IgD-negative memory B cell (primary cell): Measurements from ENCODE around the gene MTMR6. TPM values are rescaled to one million over a fixed set of nuclear protein-coding genes. Genes with fewer than 3 reads are reported as not detected.
"Not testable (repeated sequence)": the region's sequence is repeated elsewhere in the genome, so short reads cannot be mapped to it uniquely, and the experiment has no call there.

ENCODE experiments used
- H3K27ac Mint-ChIP-seq, 3 donors: one replicate each; pipeline ENCODE4 v1.8.0; 2020 to 2022; ENCODE audit warnings: mild to moderate bottlenecking in 3 of 3, mixed read lengths in 3 of 3, moderate library complexity in 1 of 3
- H3K27me3 Mint-ChIP-seq: one replicate; pipeline ENCODE4 v1.8.0; 2021; ENCODE audit warnings: mixed read lengths
- H3K36me3 Mint-ChIP-seq: one replicate; pipeline ENCODE4 v1.8.0; 2020; ENCODE audit warnings: mild to moderate bottlenecking, mixed read lengths
- H3K4me1 Mint-ChIP-seq, 3 donors: one replicate each; pipeline ENCODE4 v1.8.0; 2020 to 2022; ENCODE audit warnings: mixed read lengths in 3 of 3, mild to moderate bottlenecking in 1 of 3
- H3K4me3 Mint-ChIP-seq, 4 donors: one replicate each; pipeline ENCODE4 v1.8.0; 2020 to 2022; ENCODE audit warnings: mild to moderate bottlenecking in 4 of 4, mixed read lengths in 4 of 4, moderate library complexity in 3 of 4
- H3K9me3 Mint-ChIP-seq, 3 donors: one replicate each; pipeline ENCODE4 v1.8.0; 2020 to 2021; ENCODE audit warnings: mixed read lengths in 3 of 3, mild to moderate bottlenecking in 1 of 3
- polyA plus RNA-seq: library from polyadenylated mRNA; unstranded; fragments of 300-500 nt; fragmentation: Illumina TruSeq; gene quantifications from one replicate; pipeline ENCODE4 v1.2.3, GENCODE V29; 2021

The MTMR6 gene
- 10.0 TPM for polyA plus RNA-seq

DNA sequence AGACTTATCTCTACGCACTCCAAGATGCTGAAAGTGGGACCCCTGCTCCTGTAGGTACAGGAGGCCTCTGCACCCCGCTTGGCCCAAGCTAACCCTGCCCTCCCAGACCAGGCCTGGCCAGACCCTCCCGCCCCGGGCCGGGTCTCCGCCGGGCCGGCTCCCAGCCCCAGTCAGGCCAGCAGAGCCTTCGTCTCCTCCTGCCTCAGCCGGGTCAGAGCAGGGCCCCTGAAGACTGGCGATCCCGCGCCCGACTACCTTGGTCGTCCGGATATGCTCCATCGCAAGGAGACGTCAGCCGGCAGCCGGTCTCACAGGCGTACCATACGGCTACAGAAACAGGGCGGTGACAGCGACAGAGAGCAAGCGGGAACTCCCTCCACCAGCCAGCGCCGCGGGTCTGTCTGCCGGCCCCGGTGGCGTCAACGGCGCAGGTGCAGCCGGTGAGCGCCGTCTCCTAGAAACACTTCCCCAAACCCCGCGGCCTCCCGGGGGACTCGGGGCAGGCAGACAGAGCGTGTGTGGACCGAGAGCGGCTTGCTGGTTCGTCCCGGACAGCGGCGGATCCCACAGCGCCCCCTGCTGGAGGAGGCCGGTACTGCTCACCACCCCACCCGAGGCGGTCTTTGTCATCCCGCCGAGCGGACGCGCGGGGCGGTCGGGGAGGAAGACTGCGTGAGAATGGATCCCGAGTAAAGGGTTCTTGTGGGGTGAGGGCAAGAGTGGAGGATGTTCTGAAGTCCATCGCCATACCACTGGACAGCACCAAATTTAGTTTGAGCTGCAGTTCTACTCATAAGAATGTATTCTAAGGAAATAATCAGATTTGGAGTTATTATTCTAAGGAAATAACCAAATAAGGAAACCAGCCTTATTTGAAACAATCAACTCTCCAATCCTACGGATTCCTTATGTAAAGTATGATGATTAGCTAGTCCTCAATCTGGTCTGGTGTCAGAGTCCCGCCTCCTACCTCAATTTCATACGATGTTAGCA, at the start of gene MTMR6:
Gene MTMR6 (minus strand): TSS at position 520 of the 993 bp plus-strand sequence. CDS start 241 bp downstream, at position 279.
- H3K27ac Mint-ChIP-seq: peak within 1 kb of the TSS; percentile 97 to 99 (median 98)
- H3K4me1 Mint-ChIP-seq: peaks cover 17 to 26% (median 24%) of the 10 kb centered on the region in 3 donors
- H3K36me3 Mint-ChIP-seq: peaks cover 2% of the 10 kb centered on the region
- H3K27me3 Mint-ChIP-seq: peaks cover 9% of the 10 kb centered on the region
- H3K9me3 Mint-ChIP-seq: no peaks in the 10 kb centered on the region
- peak within 1 kb of the TSS; percentile 89 to 98 (median 94) for H3K4me3 Mint-ChIP-seq

DNA sequence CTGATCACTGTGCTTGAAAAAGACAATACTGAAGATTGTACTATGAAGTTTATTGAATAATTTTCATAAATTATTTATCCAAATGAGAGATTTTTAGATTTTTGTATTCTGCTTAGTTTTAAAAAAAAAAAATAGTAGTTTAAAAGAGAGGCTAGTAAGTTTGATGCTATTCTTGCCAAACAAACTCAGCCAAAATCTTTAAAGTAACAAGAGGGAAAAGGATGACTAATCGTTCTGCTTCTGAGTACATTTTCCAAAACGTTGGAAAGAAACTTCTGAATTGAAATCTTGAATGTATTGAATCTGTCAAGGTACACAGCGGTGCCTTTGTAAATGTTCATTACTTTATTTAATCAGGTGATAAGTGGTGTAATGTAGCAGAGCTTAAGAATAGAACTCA, 48.6 kb upstream of the MTMR6 start:
- no peaks in the 10 kb centered on the region for H3K9me3 Mint-ChIP-seq
- no peak overlapping the region for H3K4me3 Mint-ChIP-seq
- no peaks in the 10 kb centered on the region for H3K4me1 Mint-ChIP-seq
- no peaks in the 10 kb centered on the region for H3K27me3 Mint-ChIP-seq
- H3K27ac Mint-ChIP-seq: no peak overlapping the region
- H3K36me3 Mint-ChIP-seq: peaks cover 9% of the 10 kb centered on the region

DNA sequence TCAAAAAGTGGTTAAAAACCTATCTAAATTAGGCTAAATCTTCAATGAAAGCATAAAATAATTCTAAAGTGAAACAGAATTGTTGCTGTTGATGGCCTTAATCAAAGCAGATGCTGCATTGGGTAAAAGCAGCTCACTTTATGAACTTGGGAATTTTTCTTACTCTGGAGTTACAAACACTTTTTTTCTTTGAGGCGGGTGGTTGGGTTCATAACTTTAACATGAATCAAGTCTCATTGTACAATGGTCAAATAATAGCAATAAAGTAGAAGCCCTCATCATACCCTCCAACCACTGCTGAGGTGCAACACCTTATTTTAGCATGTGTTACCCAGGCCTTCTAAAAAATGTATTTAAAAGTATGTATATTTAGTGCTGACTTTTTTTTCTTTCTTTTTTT, 43.3 kb upstream of the MTMR6 start:
- H3K27me3 Mint-ChIP-seq: no peaks in the 10 kb centered on the region
- H3K4me1 Mint-ChIP-seq: peaks cover 0 to 2% (median 0%) of the 10 kb centered on the region in 3 donors
- peaks cover 11% of the 10 kb centered on the region for H3K36me3 Mint-ChIP-seq
- H3K27ac Mint-ChIP-seq: no peak overlapping the region
- no peak overlapping the region for H3K4me3 Mint-ChIP-seq
- H3K9me3 Mint-ChIP-seq: no peaks in the 10 kb centered on the region

DNA sequence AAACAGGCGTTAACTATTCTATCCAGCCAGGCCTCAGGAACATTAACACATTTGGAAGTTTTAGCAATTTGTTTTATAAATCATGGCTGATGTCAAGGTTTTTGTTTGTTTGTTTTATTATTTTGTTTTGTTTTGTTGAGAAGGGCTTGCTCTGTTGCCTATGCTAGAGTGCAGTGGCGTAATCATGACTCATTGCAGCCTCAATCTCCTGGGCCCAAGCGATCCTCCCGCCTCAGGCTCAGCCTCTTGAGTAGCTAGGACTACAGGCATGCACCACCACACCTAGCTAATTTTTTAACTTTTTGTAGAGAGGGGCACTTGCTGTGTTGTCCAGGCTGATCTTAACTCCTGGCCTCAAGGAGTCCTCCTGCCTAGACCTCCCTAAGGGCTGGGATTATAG, 42.4 kb upstream of the MTMR6 start:
- peaks cover 0 to 2% (median 0%) of the 10 kb centered on the region in 3 donors for H3K4me1 Mint-ChIP-seq
- no peak overlapping the region for H3K27ac Mint-ChIP-seq
- no peaks in the 10 kb centered on the region for H3K27me3 Mint-ChIP-seq
- no peak overlapping the region for H3K4me3 Mint-ChIP-seq
- peaks cover 11% of the 10 kb centered on the region for H3K36me3 Mint-ChIP-seq
- H3K9me3 Mint-ChIP-seq: no peaks in the 10 kb centered on the region

DNA sequence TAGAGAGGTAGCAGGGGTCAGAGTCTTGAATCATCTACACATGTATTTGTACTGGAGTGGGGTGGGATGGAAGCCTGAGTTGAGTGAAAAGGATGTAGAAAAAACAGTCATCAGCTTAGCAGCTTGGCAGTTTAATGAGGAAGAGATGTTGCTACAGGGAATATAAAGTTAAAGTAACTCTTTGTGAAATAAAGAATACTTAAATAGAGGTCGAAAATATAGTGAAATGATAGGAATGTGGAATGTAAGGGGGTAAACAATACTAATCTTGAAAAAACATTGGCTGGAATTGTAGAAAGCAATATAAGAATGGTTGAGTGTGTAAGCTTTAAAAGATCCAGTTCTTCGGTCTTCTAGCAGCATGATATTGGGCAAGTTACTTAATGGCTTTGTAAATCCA, 36.8 kb upstream of the MTMR6 start:
- Mint-ChIP-seq H3K27me3 (no peaks in the 10 kb centered on the region), H3K4me1 (peaks cover 0 to 2% (median 0%) of the 10 kb centered on the region in 3 donors), H3K9me3 (no peaks in the 10 kb centered on the region), H3K4me3 (no peak overlapping the region), H3K36me3 (peaks cover 2% of the 10 kb centered on the region), H3K27ac (peak overlapping the region in 1 of 3 donors; percentile 33)

DNA sequence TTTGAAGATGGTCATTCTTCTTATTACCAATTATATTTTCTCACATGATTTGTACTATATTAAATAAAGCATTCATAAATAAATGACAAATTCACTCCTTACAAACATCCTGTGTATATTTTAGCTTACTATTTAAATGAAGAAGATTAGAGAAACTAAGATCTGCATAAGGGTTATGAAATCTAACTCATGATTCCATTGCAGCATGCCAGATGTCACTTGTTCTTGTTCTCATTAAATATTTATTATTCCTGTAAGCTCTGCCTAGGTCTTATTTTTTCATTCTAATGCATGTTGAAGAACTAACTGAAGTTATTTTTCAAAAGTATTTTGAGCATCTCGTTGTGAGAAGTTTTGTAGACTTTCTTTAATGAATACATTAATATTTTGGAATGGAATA, 32.5 kb upstream of the MTMR6 start:
- peak overlapping the region in 1 of 3 donors; percentile 35 for H3K27ac Mint-ChIP-seq
- no peaks in the 10 kb centered on the region for H3K27me3 Mint-ChIP-seq
- no peak overlapping the region for H3K4me3 Mint-ChIP-seq
- H3K36me3 Mint-ChIP-seq: peaks cover 4% of the 10 kb centered on the region
- no peaks in the 10 kb centered on the region for H3K9me3 Mint-ChIP-seq
- H3K4me1 Mint-ChIP-seq: no peaks in the 10 kb centered on the region

DNA sequence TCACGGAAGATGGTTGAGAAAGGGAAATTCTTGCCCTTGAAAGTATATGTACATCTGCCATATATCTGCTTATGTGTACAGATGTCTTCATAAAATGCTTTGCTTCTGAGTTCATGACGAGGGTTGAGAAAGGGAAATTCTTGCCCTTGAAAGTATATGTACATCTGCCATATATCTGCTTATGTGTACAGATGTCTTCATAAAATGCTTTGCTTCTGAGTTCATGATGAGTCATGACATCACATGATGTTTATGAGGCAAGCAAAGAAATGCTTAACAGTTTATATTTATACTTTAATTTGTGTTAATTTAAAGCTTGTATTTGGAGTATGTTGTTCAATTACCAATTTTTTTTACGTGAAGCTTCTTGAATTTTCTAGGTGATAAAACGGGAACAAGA, 31.7 kb upstream of the MTMR6 start:
- H3K4me1 Mint-ChIP-seq, H3K27ac Mint-ChIP-seq, H3K4me3 Mint-ChIP-seq, H3K27me3 Mint-ChIP-seq, H3K36me3 Mint-ChIP-seq, H3K9me3 Mint-ChIP-seq: not testable (repeated sequence)

DNA sequence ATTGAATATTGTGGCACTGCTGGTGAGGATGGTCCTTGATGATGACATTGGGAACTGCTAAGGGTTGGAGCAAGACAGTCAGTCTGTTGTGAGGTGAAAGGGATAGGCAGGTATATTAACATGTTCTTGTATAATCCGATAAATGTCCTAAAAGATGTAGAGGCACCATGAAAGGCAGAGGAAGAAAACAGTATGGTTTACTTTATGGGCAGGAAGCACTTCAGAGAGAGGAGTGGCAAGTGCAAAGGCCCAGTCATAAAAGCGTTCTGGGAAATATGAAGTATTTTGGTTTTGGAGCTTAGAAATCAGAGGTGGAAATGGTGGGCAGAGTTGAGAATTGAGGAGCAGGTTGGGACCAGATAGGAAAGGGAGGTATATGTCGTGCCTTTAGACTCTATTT, 23.6 kb upstream of the MTMR6 start:
- Mint-ChIP-seq H3K4me1 (peaks cover 5 to 11% (median 9%) of the 10 kb centered on the region in 3 donors), H3K4me3 (no peak overlapping the region), H3K27ac (peak overlapping the region in 1 of 3 donors; percentile 35), H3K9me3 (no peaks in the 10 kb centered on the region), H3K36me3 (peaks cover 16% of the 10 kb centered on the region), H3K27me3 (no peaks in the 10 kb centered on the region)

DNA sequence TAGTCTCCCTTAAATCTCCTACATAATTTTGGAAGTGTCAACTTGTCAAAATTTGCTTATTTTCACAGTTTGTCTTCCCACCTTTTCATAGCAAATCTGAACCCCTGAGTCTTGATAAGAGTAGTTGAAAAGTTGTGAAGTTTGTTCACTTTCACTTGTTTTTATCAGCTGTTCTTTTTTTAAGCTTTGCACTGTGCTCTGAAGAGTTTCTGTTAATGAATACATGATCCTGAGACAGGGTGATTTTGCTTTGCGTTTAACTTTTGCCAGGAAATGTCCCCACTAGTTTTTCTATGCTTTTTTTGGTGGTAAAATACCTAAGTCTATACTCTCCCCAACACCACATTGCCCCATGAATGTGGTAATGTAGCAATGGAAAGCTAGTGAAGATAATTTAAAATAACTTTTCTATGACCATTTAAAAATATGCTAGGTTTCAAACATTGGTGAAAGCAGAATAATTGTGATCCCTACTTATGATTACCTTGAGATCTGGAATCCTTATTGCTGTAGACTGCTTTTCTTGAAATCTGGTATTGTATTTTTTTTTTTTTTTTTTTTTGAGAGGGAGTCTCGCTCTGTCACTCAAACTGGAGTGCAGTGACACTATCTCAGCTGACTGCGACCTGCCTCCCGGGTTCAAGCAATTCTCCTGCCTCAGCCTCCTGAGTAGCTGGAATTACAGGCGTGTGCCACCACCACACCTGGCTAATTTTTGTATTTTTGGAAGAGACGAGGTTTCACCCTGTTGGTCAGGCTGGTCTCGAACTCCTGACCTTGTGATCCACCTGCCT, 19.6 kb upstream of the MTMR6 start:
- Mint-ChIP-seq H3K27ac (no peak overlapping the region), H3K36me3 (peaks cover 9% of the 10 kb centered on the region), H3K9me3 (no peaks in the 10 kb centered on the region), H3K27me3 (no peaks in the 10 kb centered on the region), H3K4me3 (peak overlapping the region in 1 of 4 donors; percentile 20), H3K4me1 (peaks cover 26 to 32% (median 30%) of the 10 kb centered on the region in 3 donors)

DNA sequence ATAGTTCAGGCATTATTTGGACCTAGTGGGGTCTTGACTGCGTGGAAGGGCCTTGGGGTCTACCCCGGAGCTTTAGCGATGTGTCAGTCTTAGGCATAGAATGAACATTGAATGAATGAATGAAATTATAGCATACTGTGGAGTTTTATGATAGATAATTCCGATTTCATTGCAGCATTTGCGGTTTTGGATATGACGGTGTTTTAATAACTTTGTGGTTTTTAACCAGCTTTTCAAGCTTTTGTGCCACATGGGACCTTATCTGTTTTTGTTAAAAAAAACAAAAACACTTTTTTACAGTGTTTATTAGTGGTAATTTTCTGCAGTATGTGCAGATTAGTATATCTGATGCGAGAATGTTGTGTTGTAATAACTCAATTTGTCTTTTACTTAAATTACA, 14.8 kb upstream of the MTMR6 start:
- H3K4me1 Mint-ChIP-seq: peaks cover 22 to 36% (median 28%) of the 10 kb centered on the region in 3 donors
- H3K27me3 Mint-ChIP-seq: peaks cover 6% of the 10 kb centered on the region
- peak overlapping the region; percentile 89 to 97 (median 92) for H3K4me3 Mint-ChIP-seq
- H3K27ac Mint-ChIP-seq: peak overlapping the region; percentile 90 to 98 (median 93)
- peaks cover 3% of the 10 kb centered on the region for H3K36me3 Mint-ChIP-seq
- no peaks in the 10 kb centered on the region for H3K9me3 Mint-ChIP-seq

DNA sequence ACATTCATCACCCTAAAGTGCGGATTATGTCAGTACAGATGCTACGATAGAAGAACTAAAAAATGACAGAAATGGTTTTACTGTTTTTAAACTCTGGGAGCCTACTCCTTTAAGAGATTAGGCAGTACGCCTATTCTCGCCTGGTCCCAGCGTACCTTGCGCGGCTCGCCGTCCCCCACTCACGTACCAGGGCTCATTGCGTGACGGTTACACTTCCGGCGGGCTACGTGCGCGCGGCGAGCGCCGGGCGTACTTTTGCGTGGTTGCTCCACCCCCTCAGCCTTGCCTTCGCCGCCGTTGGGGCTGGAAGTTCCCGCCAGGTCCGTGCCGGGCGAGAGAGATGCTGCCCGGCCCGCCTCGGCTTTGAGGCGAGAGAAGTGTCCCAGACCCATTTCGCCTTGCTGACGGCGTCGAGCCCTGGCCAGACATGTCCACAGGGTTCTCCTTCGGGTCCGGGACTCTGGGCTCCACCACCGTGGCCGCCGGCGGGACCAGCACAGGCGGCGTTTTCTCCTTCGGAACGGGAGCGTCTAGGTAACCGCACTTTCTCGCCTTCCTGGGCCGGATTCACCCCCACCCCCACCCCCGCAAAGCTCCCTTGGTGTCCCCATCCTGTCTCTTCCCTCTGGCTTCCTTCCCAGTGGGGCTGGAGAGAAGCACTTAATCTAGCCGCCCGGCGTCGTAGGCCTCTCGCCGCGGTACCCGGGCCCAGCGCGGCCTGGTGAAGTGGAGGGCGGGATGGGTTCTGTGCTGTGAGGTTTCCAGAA, 14.2 kb upstream of the MTMR6 start, which contains the start of gene NUP58:
Gene NUP58 (plus strand): TSS at position 279 of the 767 bp plus-strand sequence. CDS start 149 bp downstream, at position 428.
- H3K27me3 Mint-ChIP-seq: peaks cover 6% of the 10 kb centered on the region
- H3K4me1 Mint-ChIP-seq: peaks cover 18 to 32% (median 26%) of the 10 kb centered on the region in 3 donors
- H3K36me3 Mint-ChIP-seq: peaks cover 3% of the 10 kb centered on the region
- no peaks in the 10 kb centered on the region for H3K9me3 Mint-ChIP-seq
- H3K4me3 Mint-ChIP-seq: peak within 1 kb of the TSS; percentile 89 to 97 (median 92)
- H3K27ac Mint-ChIP-seq: peak within 1 kb of the TSS; percentile 90 to 98 (median 93)

DNA sequence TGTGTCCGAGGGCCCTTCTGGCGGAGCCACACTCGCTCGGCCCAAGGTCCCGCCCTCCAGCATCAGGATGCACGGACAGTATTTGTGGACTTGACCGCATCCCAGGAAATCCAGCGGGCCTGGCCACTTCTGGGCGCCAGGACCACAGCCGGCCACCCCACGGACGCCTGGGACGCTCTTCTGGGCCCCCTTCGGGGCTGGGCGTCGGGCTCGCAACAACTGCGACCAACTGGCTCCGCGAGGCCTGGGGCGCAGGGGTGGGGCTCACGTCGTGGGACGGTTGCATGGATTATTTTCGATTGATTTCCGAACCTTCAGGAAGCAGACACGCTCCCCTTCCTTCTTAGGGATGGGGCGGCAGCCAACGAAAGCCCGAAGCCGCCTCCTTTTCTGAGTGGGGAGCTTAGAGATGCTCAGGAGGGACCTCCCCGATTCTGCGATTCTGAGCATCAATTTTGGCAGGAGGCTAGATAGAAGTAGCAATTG, 13.6 kb upstream of the MTMR6 start:
- no peaks in the 10 kb centered on the region for H3K9me3 Mint-ChIP-seq
- peaks cover 8% of the 10 kb centered on the region for H3K27me3 Mint-ChIP-seq
- H3K4me1 Mint-ChIP-seq: peaks cover 17 to 31% (median 25%) of the 10 kb centered on the region in 3 donors
- peaks cover 3% of the 10 kb centered on the region for H3K36me3 Mint-ChIP-seq
- H3K4me3 Mint-ChIP-seq: peak overlapping the region; percentile 89 to 97 (median 92)
- peak overlapping the region; percentile 90 to 98 (median 93) for H3K27ac Mint-ChIP-seq

DNA sequence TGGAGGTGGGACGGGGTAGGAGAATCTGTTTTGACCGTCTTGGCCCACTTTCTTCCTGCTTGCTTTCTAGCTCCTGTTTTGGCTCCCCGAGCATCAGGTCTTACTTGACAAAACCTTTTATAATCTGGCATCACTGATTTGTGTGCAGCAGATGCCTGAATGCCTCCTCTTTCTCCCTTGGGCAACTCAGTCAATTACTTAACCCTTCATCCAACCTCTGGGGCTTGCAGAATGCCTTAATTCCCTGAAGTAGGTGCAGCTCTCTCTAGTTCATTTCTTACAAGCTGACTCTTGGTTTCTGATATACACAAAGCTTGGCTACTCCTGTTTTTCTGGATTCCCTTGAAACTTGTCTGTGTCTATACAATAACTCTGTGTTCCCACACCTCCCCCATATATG, 8.4 kb upstream of the MTMR6 start:
- Mint-ChIP-seq H3K27ac (no peak overlapping the region), H3K4me1 (no peaks in the 10 kb centered on the region), H3K4me3 (no peak overlapping the region), H3K9me3 (no peaks in the 10 kb centered on the region), H3K36me3 (no peaks in the 10 kb centered on the region), H3K27me3 (peaks cover 21% of the 10 kb centered on the region)

DNA sequence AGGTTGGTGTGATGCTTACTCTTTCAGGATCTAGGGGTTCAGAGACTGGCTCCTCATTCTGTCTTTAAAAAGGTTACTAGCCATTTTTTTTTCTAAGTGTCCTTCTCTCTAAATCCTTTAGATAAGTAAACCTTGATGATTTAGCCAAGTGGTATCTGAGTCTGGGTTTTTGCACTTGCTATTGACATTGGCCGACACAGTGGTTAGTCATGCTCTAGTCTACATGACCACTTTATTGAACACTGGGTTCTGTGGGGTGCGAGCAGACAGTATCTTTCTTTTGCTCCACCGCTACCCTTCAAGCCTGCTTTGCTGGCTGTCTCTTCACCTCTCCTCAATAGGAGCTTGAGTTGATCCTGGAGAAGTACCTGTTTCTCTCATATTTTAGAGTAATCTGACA, 7.9 kb upstream of the MTMR6 start:
- Mint-ChIP-seq H3K27me3 (peaks cover 21% of the 10 kb centered on the region), H3K4me3 (no peak overlapping the region), H3K27ac (no peak overlapping the region), H3K9me3 (no peaks in the 10 kb centered on the region), H3K4me1 (no peaks in the 10 kb centered on the region), H3K36me3 (no peaks in the 10 kb centered on the region)
